Measurements from ENCODE around the gene RPTOR. TPM values are rescaled to one million over a fixed set of nuclear protein-coding genes. Genes with fewer than 3 reads are reported as not detected.

The RPTOR gene
- total RNA-seq, 4 donors from 2014 or later = 23.6 to 37.0 (median 27.8) TPM

GRCh38 chr17:80566054-80566400 is 21.4 kb downstream of the RPTOR start:
- TF ChIP-seq CTCF (IDR thresholded peaks at IDR 0.05) = no peak
- DNase-seq (ENCODE audit: low spot score) (no peak), ATAC-seq (ENCODE audit: low FRiP score) (peak; percentile 41)

- ATAC-seq (ENCODE audit: low FRiP score) (no peak), DNase-seq (ENCODE audit: low spot score) (no peak)
Observed at GRCh38 chr17:80568246-80568645, 23.6 kb downstream of the RPTOR start.

GRCh38 chr17:80569924-80570323 is 25.3 kb downstream of the RPTOR start:
- no peak for DNase-seq (ENCODE audit: low spot score)
- ATAC-seq (ENCODE audit: low FRiP score) = no peak
- no peak for TF ChIP-seq CTCF (IDR thresholded peaks at IDR 0.05)

More at GRCh38 chr17:80568246-80568645, 23.6 kb downstream of the RPTOR start:
- no peak for TF ChIP-seq CTCF (IDR thresholded peaks at IDR 0.05)

DNA sequence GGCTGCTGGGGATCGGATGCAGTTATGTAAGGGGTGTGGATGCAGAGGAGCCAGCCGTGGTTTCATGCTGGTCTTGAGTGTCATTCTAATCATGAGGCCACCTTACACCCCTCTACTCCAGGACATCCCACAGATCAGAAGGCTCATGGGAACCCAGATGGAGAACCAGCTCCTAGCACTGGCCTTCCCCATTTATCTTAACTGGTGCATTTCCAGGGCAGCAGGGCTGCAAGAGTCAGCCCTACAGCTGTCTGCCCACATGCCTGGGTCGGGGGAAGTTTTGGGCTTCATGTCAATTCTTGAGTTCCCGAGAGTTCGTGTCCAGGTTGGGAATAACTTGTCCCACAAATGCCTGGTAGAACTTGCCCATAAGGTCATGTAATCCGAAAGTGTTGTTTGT is 29.1 kb downstream of the RPTOR start:
- DNase-seq (ENCODE audit: low spot score) = no peak
- TF ChIP-seq CTCF (IDR thresholded peaks at IDR 0.05) = no peak

GRCh38 chr17:80574496-80574895 is 29.9 kb downstream of the RPTOR start:
- no peak for DNase-seq (ENCODE audit: low spot score)
- ATAC-seq (ENCODE audit: low FRiP score) = no peak
- TF ChIP-seq CTCF (IDR thresholded peaks at IDR 0.05) = no peak

More for the DNA sequence above, 29.1 kb downstream of the RPTOR start:
- ATAC-seq (ENCODE audit: low FRiP score) = no peak

GRCh38 chr17:80575057-80575875 is 30.6 kb downstream of the RPTOR start:
- DNase-seq (ENCODE audit: low spot score) = peak; percentile 91
- TF ChIP-seq CTCF (IDR thresholded peaks at IDR 0.05) = peak in 1 of 3 donors; percentile 96
- ATAC-seq (ENCODE audit: low FRiP score) = peak; percentile 95
